B cell (primary cell): ENCODE results near the gene PRKAG2.

Experiments
- CTCF ChIP-seq: fragments of 200-600 bp; IDR thresholded peaks from one replicate; pipeline ENCODE4 v1.8.0; 2022; ENCODE audit warnings: antibody characterized with exemption, mild to moderate bottlenecking
- EZH2 ChIP-seq: IDR thresholded peaks from 2 replicates; pipeline ENCODE4 v1.6.1; 2012; ENCODE audit warnings: borderline replicate concordance, low read depth, mild to moderate bottlenecking, moderate library complexity, low read length; ENCODE audit not compliant: insufficient read depth, poor library complexity, severe bottlenecking

- TF ChIP-seq CTCF: no peak
- TF ChIP-seq EZH2: no peak
These were observed 59.6 kb downstream of the PRKAG2 start for GRCh38 chr7:151817315-151817690.
